Common myeloid progenitor, CD34-positive (primary cell): ENCODE measurements around the gene SORCS3.

Experiments
- CTCF ChIA-PET: fragments of 350-600 bp; sonication (Branson Sonifier 250); formaldehyde crosslinking; loops from one replicate; lab custom pipeline; 2021; ENCODE audit warnings: antibody characterized with exemption; lab: Charles Lee
- POLR2A ChIA-PET: fragments of 350-600 bp; sonication (Branson Sonifier 250); formaldehyde crosslinking; loops from one replicate; lab custom pipeline; 2021; ENCODE audit warnings: antibody characterized with exemption; lab: Charles Lee
- DNase-seq, 3 donors: peaks; one replicate each; pipeline versions ENCODE4 v3.0.0 to v3.0.0-alpha.2; 2013
- H3K27ac ChIP-seq, 2 experiments: 1 replicate in 1 of 2; 2 replicates in 1 of 2; pipeline ENCODE4 v1.7.0; 2013; ENCODE audit warnings: inconsistent platforms in 2 of 2, low read length in 2 of 2, mild to moderate bottlenecking in 2 of 2, low read depth in 1 of 2, moderate library complexity in 1 of 2; ENCODE audit not compliant: severe bottlenecking in 2 of 2, insufficient read depth in 1 of 2, poor library complexity in 1 of 2
- H3K27me3 ChIP-seq, 5 experiments: replicated peaks in 2 of 5; 1 replicate in 3 of 5; 2 replicates in 2 of 5; pipeline versions ENCODE4 v1.6.1 to v1.7.0; 2013; ENCODE audit warnings: low read length in 4 of 5, mild to moderate bottlenecking in 2 of 5, moderate library complexity in 2 of 5, inconsistent platforms in 1 of 5; ENCODE audit not compliant: insufficient read depth in 5 of 5, control insufficient read depth in 4 of 5
- H3K36me3 ChIP-seq, 4 experiments: 1 replicate in 2 of 4; 2 replicates in 2 of 4; pipeline versions ENCODE4 v1.6.1 to v1.7.0; 2013; ENCODE audit warnings: low read length in 3 of 4, control low read depth in 1 of 4, mild to moderate bottlenecking in 1 of 4; ENCODE audit not compliant: control insufficient read depth in 4 of 4, insufficient read depth in 4 of 4
- H3K4me1 ChIP-seq, 4 experiments: 1 replicate in 3 of 4; 2 replicates in 1 of 4; pipeline versions ENCODE4 v1.6.1 to v1.7.1; 2013; ENCODE audit warnings: low read length in 3 of 4, mild to moderate bottlenecking in 3 of 4, control low read depth in 1 of 4, inconsistent platforms in 1 of 4, moderate library complexity in 1 of 4; ENCODE audit not compliant: control insufficient read depth in 4 of 4, insufficient read depth in 4 of 4; ENCODE audit errors: control extremely low read depth in 1 of 4
- H3K4me3 ChIP-seq, 7 experiments: 1 replicate in 4 of 7; 2 replicates in 3 of 7; pipeline versions ENCODE4 v1.5.1 to v1.7.0; 2013; ENCODE audit warnings: mild to moderate bottlenecking in 7 of 7, low read length in 6 of 7, moderate library complexity in 6 of 7, inconsistent platforms in 2 of 7, low read depth in 2 of 7, control low read depth in 1 of 7; ENCODE audit not compliant: insufficient read depth in 4 of 7, control insufficient read depth in 1 of 7; ENCODE audit errors: extremely low read depth in 1 of 7
- H3K9me3 ChIP-seq, 5 experiments: 1 replicate in 4 of 5; 2 replicates in 1 of 5; pipeline versions ENCODE4 v1.6.1 to v1.7.1; 2013; ENCODE audit warnings: low read length in 4 of 5, mild to moderate bottlenecking in 2 of 5, inconsistent platforms in 1 of 5, low read depth in 1 of 5, moderate library complexity in 1 of 5; ENCODE audit not compliant: control insufficient read depth in 4 of 5, insufficient read depth in 2 of 5; ENCODE audit errors: control extremely low read depth in 1 of 5
- WGBS: methylation state at CpG from one replicate; pipeline ENCODE4 v1.1.5; 2013; ENCODE audit not compliant: insufficient coverage; 5-methylcytosine and 5-hydroxymethylcytosine counted together

SORCS3 gene

GRCh38 chr10:105170521-105170920, 529.4 kb downstream of the SORCS3 start:
- H3K4me3 ChIP-seq = no peak overlapping the region
- DNase-seq = no peak
- no peaks in the 10 kb centered on the region for H3K4me1 ChIP-seq
- ChIA-PET CTCF (no interaction called here), POLR2A (no interaction called here)
- no peaks in the 10 kb centered on the region for H3K27me3 ChIP-seq
- H3K9me3 ChIP-seq = no peaks in the 10 kb centered on the region
- H3K27ac ChIP-seq = no peak overlapping the region
- WGBS = no CpG with 5 or more reads among the region's 1 CpG
- no peaks in the 10 kb centered on the region for H3K36me3 ChIP-seq

GRCh38 chr10:105171945-105172344, 530.9 kb downstream of the SORCS3 start:
- DNase-seq = no peak
- no peaks in the 10 kb centered on the region for H3K27me3 ChIP-seq
- no peak overlapping the region for H3K4me3 ChIP-seq
- CTCF ChIA-PET = no interaction called here
- H3K36me3 ChIP-seq = no peaks in the 10 kb centered on the region
- WGBS = 100% methylated on average over 1 of the region's 3 CpGs
- POLR2A ChIA-PET = no interaction called here
- no peaks in the 10 kb centered on the region for H3K4me1 ChIP-seq
- no peak overlapping the region for H3K27ac ChIP-seq
- no peaks in the 10 kb centered on the region for H3K9me3 ChIP-seq

GRCh38 chr10:105181626-105182025, 540.5 kb downstream of the SORCS3 start:
- Histone ChIP-seq H3K27ac (no peak overlapping the region), H3K4me1 (peaks cover 0 to 2% (median 0%) of the 10 kb centered on the region in 4 experiments), H3K27me3 (no peaks in the 10 kb centered on the region), H3K36me3 (no peaks in the 10 kb centered on the region), H3K9me3 (no peaks in the 10 kb centered on the region), H3K4me3 (no peak overlapping the region)
- no peak for DNase-seq
- POLR2A ChIA-PET = no interaction called here
- CTCF ChIA-PET = no interaction called here

- ChIA-PET POLR2A (no interaction called here), CTCF (interaction anchor here (0.9 kb wide), 1 partner anchor 10 kb away, joined by 3 read pairs; no protein-coding TSS in a partner anchor)
- Histone ChIP-seq H3K27me3 (no peaks in the 10 kb centered on the region), H3K4me1 (peaks cover 0 to 2% (median 0%) of the 10 kb centered on the region in 4 experiments), H3K9me3 (no peaks in the 10 kb centered on the region), H3K27ac (no peak overlapping the region), H3K36me3 (no peaks in the 10 kb centered on the region), H3K4me3 (no peak overlapping the region)
- DNase-seq = no peak
- WGBS = 94% methylated on average over 4 of the region's 4 CpGs
Measured at GRCh38 chr10:105183536-105183935, 542.4 kb downstream of the SORCS3 start.

GRCh38 chr10:105185161-105185560, 544.1 kb downstream of the SORCS3 start:
- no peaks in the 10 kb centered on the region for H3K27me3 ChIP-seq
- no peak overlapping the region for H3K4me3 ChIP-seq
- no peak for DNase-seq
- ChIA-PET CTCF (no interaction called here), POLR2A (no interaction called here)
- WGBS = 80% methylated on average over 1 of the region's 4 CpGs
- peaks cover 0 to 2% (median 0%) of the 10 kb centered on the region in 4 experiments for H3K4me1 ChIP-seq
- H3K36me3 ChIP-seq = no peaks in the 10 kb centered on the region
- no peaks in the 10 kb centered on the region for H3K9me3 ChIP-seq
- no peak overlapping the region for H3K27ac ChIP-seq

- H3K9me3 ChIP-seq = no peaks in the 10 kb centered on the region
- no peaks in the 10 kb centered on the region for H3K27me3 ChIP-seq
- peaks cover 0 to 2% (median 0%) of the 10 kb centered on the region in 4 experiments for H3K4me1 ChIP-seq
- 100% methylated on average over 3 of the region's 3 CpGs for WGBS
- ChIA-PET POLR2A (no interaction called here), CTCF (no interaction called here)
- H3K27ac ChIP-seq = no peak overlapping the region
- no peaks in the 10 kb centered on the region for H3K36me3 ChIP-seq
- no peak for DNase-seq
- H3K4me3 ChIP-seq = no peak overlapping the region
Measured at GRCh38 chr10:105187243-105187642, 546.2 kb downstream of the SORCS3 start.

GRCh38 chr10:105188737-105189462, 547.8 kb downstream of the SORCS3 start:
- no peak for DNase-seq
- WGBS = 90% methylated on average over 5 of the region's 6 CpGs
- no peak overlapping the region for H3K4me3 ChIP-seq
- H3K4me1 ChIP-seq = no peaks in the 10 kb centered on the region
- H3K9me3 ChIP-seq = no peaks in the 10 kb centered on the region
- H3K36me3 ChIP-seq = no peaks in the 10 kb centered on the region
- POLR2A ChIA-PET = no interaction called here
- no peaks in the 10 kb centered on the region for H3K27me3 ChIP-seq
- no peak overlapping the region for H3K27ac ChIP-seq
- CTCF ChIA-PET = no interaction called here
